VCaP (cell line): ENCODE measurements around the gene FXYD1.
A peak's percentile ranks its signal among the peaks of the same experiment; 100 is the strongest.

Experiments
- H3K27ac ChIP-seq: fragments of 450-650 bp; 2 replicates; pipeline ENCODE4 v1.5.1; 2017
- CTCF ChIP-seq: fragments of 450-650 bp; conservative IDR thresholded peaks from 2 replicates; pipeline ENCODE4 v1.5.1; 2017; ENCODE audit warnings: mild to moderate bottlenecking, moderate library complexity

FXYD1 gene

GRCh38 chr19:35123573-35123972 is 15.1 kb upstream of the FXYD1 start:
- TF ChIP-seq CTCF, result no peak
- H3K27ac ChIP-seq, result peak overlapping the region; percentile 77

GRCh38 chr19:35124098-35125060 is 14.2 kb upstream of the FXYD1 start:
- H3K27ac ChIP-seq, result peak overlapping the region; percentile 77
- TF ChIP-seq CTCF, result no peak

GRCh38 chr19:35125270-35125717 is 13.3 kb upstream of the FXYD1 start:
- peak overlapping the region; percentile 77; the same call in 1 of the 2 replicates for H3K27ac ChIP-seq
- no peak for TF ChIP-seq CTCF

GRCh38 chr19:35125749-35126623 is 12.6 kb upstream of the FXYD1 start:
- no peak overlapping the region for H3K27ac ChIP-seq
- TF ChIP-seq CTCF, result no peak

GRCh38 chr19:35126624-35126959 is 12.0 kb upstream of the FXYD1 start:
- no peak for TF ChIP-seq CTCF
- no peak overlapping the region for H3K27ac ChIP-seq

- TF ChIP-seq CTCF, result no peak
- peak overlapping the region; percentile 76; the same call in 1 of the 2 replicates for H3K27ac ChIP-seq
Measured at GRCh38 chr19:35127871-35128270, 10.8 kb upstream of the FXYD1 start.
